Measurements from ENCODE around the gene PSME3. TPM values are rescaled to one million over a fixed set of nuclear protein-coding genes. Genes with fewer than 3 reads are reported as not detected.
"Not testable (repeated sequence)": the region's sequence is repeated elsewhere in the genome, so short reads cannot be mapped to it uniquely, and the experiment has no call there.

PSME3 gene
- total and polyA plus RNA-seq, 3 donors from 2014 or later = 79.7 to 135 (median 92.1) TPM

DNA sequence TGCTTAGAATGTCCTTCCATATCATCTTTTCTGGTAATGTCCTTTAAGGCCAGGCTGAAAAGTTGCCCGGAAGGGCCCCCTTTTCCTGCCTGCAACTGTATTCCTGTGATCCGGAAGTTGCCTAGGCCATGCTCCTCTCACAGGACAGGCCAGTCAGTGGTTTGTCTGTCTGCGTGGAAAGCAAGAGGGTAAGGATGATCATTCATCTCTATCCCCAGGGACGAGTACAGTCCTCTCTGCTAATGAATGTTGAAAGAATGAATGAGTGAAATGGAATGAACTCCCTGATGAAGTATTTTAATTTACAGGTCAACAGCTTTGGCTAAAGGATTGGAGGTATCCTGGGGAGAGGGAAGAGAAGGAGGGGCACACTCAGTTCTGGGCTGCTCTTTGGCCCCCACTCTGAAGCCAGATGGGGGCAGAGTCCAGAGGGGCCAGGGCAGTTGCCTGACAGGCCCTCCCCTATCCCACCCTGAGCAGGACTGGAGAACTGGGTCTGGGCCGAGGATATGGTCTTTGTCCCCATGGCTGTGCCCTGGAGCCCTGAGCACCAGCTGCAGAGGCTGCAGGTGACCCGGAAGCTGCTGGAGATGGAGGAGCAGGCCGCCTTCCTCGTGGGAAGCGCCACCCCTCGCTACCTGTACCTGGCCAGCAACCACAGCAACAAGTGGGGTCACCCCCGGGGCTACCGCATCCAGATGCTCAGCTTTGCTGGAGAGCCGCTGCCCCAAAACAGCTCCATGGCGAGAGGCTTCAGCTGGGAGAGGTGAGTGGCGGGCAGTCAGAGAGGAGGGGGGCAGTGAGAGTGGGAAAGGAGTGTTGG is 21.0 kb downstream of the PSME3 start:
- peak overlapping the region in 1 of 2 donors; percentile 5 for H3K4me3 ChIP-seq
- no peak overlapping the region for H3K27ac ChIP-seq
- peaks cover 6% of the 10 kb centered on the region for H3K4me1 ChIP-seq
- no peaks in the 10 kb centered on the region for H3K36me3 ChIP-seq (ENCODE audit: low read depth, missing control alignments)
- no peaks in the 10 kb centered on the region for H3K27me3 ChIP-seq
- WGBS, 2 donors = 86% methylated on average over 13 to 15 of the region's 15 CpGs
- TF ChIP-seq POLR2A (IDR thresholded peaks at IDR 0.05) = no peak
- TF ChIP-seq, protein P1, sequence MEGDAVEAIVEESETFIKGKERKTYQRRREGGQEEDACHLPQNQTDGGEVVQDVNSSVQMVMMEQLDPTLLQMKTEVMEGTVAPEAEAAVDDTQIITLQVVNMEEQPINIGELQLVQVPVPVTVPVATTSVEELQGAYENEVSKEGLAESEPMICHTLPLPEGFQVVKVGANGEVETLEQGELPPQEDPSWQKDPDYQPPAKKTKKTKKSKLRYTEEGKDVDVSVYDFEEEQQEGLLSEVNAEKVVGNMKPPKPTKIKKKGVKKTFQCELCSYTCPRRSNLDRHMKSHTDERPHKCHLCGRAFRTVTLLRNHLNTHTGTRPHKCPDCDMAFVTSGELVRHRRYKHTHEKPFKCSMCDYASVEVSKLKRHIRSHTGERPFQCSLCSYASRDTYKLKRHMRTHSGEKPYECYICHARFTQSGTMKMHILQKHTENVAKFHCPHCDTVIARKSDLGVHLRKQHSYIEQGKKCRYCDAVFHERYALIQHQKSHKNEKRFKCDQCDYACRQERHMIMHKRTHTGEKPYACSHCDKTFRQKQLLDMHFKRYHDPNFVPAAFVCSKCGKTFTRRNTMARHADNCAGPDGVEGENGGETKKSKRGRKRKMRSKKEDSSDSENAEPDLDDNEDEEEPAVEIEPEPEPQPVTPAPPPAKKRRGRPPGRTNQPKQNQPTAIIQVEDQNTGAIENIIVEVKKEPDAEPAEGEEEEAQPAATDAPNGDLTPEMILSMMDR (IDR thresholded peaks at IDR 0.05) = no peak
- no peaks in the 10 kb centered on the region for H3K9me3 ChIP-seq
- DNase-seq = no peak
- intact Hi-C loops (cut with DNase I; ENCODE audit: low total_unique reads) = no loop called here

GRCh38 chr17:42855048-42855596 is 21.9 kb downstream of the PSME3 start:
- Histone ChIP-seq H3K4me1 (peaks cover 6% of the 10 kb centered on the region), H3K36me3 (ENCODE audit: low read depth, missing control alignments) (no peaks in the 10 kb centered on the region), H3K27ac (no peak overlapping the region), H3K4me3 (no peak overlapping the region), H3K9me3 (no peaks in the 10 kb centered on the region), H3K27me3 (no peaks in the 10 kb centered on the region)
- WGBS, 2 donors = 76 to 80% methylated on average over 8 of the region's 8 CpGs
- intact Hi-C loops (cut with DNase I; ENCODE audit: low total_unique reads) = no loop called here
- DNase-seq = no peak
- no peak for TF ChIP-seq POLR2A (IDR thresholded peaks at IDR 0.05)
- TF ChIP-seq, protein P1 (IDR thresholded peaks at IDR 0.05) = no peak

- intact Hi-C loops (cut with DNase I; ENCODE audit: low total_unique reads); H3K9me3 ChIP-seq; H3K4me3 ChIP-seq; H3K27me3 ChIP-seq; H3K4me1 ChIP-seq; DNase-seq; H3K36me3 ChIP-seq (ENCODE audit: low read depth, missing control alignments); H3K27ac ChIP-seq: not testable (repeated sequence)
- 87 to 93% methylated on average over 8 of the region's 8 CpGs for WGBS, 2 donors
Measured at GRCh38 chr17:42856093-42856492, 22.9 kb downstream of the PSME3 start.

- intact Hi-C loops (cut with DNase I; ENCODE audit: low total_unique reads); H3K27me3 ChIP-seq; H3K9me3 ChIP-seq; DNase-seq; H3K4me1 ChIP-seq; H3K4me3 ChIP-seq; H3K36me3 ChIP-seq (ENCODE audit: low read depth, missing control alignments); H3K27ac ChIP-seq: not testable (repeated sequence)
- WGBS, 2 donors = 78 to 92% methylated on average over 5 to 8 of the region's 8 CpGs
Measured at GRCh38 chr17:42856516-42856915, 23.3 kb downstream of the PSME3 start.

DNA sequence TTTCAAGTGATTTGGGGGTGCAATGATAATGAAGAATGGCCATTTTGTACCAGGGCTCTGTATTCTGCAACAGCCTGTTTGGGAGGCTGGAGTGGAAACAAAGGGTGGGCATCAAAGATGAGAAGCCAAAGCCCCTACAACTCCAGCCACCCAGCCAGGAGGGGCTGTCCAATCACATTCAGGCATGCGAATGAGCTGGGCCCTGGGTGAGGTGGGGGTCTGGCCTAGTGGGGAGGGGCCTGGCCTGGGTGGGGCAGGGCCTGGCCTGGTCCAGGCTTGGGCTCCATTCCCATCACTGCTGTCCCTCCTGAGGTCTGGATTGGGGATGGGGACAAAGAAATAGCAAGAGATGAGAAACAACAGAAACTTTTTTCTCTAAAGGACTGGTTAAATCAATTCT is 24.2 kb downstream of the PSME3 start:
- no peak overlapping the region for H3K27ac ChIP-seq
- H3K4me3 ChIP-seq = no peak overlapping the region
- H3K4me1 ChIP-seq = no peaks in the 10 kb centered on the region
- no peaks in the 10 kb centered on the region for H3K27me3 ChIP-seq
- 60 to 100% methylated on average over 1 of the region's 1 CpG for WGBS, 2 donors
- no peaks in the 10 kb centered on the region for H3K36me3 ChIP-seq (ENCODE audit: low read depth, missing control alignments)
- no peak for DNase-seq
- no peaks in the 10 kb centered on the region for H3K9me3 ChIP-seq
- intact Hi-C loops (cut with DNase I; ENCODE audit: low total_unique reads) = no loop called here
- no peak for TF ChIP-seq POLR2A (IDR thresholded peaks at IDR 0.05)
- TF ChIP-seq, protein P1 (IDR thresholded peaks at IDR 0.05) = no peak

Measured in testis (tissue), 3 donors.